Astrocyte (in vitro differentiated cells and primary cell): Measurements from ENCODE around the gene PRM3. TPM values are rescaled to one million over a fixed set of nuclear protein-coding genes. Genes with fewer than 3 reads are reported as not detected.

Experiments
- DNase-seq: peaks from one replicate; pipeline ENCODE4 v3.0.0-alpha.2; 2010; ENCODE audit warnings: low read depth
- FAIRE-seq: peaks from 2 replicates; lab custom pipeline; 2011; peaks lifted over from hg19 to GRCh38; lab: Jason Lieb, UNC
- H2AFZ ChIP-seq: 2 replicates; pipeline ENCODE4 v1.6.0; 2012; ENCODE audit warnings: low read depth, low read length, inconsistent platforms
- H3K27ac ChIP-seq: 2 replicates; pipeline ENCODE4 v1.5.1; 2011; ENCODE audit warnings: low read depth, low read length, inconsistent platforms
- H3K27me3 ChIP-seq: 2 replicates; pipeline ENCODE4 v1.6.0; 2011; ENCODE audit warnings: low read length, inconsistent platforms; ENCODE audit not compliant: insufficient read depth
- H3K36me3 ChIP-seq: 2 replicates; pipeline ENCODE4 v1.5.1; 2011; ENCODE audit warnings: low read length, inconsistent platforms; ENCODE audit not compliant: insufficient read depth
- H3K4me1 ChIP-seq: 2 replicates; pipeline ENCODE4 v1.5.1; 2011; ENCODE audit warnings: low read length, inconsistent platforms; ENCODE audit not compliant: insufficient read depth
- H3K4me2 ChIP-seq: 2 replicates; pipeline ENCODE4 v1.6.0; 2012; ENCODE audit warnings: low read length, inconsistent platforms
- H3K4me3 ChIP-seq: 2 replicates; pipeline ENCODE4 v1.5.1; 2011; ENCODE audit warnings: low read depth, mild to moderate bottlenecking, low read length, inconsistent platforms; ENCODE audit not compliant: insufficient read depth
- H3K79me2 ChIP-seq: 2 replicates; pipeline ENCODE4 v1.6.0; 2012; ENCODE audit warnings: mild to moderate bottlenecking, low read length, inconsistent platforms; ENCODE audit not compliant: insufficient read depth
- H3K9ac ChIP-seq: 2 replicates; pipeline ENCODE4 v1.6.0; 2012; ENCODE audit warnings: mild to moderate bottlenecking, low read length, inconsistent platforms
- H3K9me3 ChIP-seq: 2 replicates; pipeline ENCODE4 v1.5.1; 2012; ENCODE audit warnings: low read depth, mild to moderate bottlenecking, low read length, inconsistent platforms; ENCODE audit not compliant: insufficient read depth
- H4K20me1 ChIP-seq: 2 replicates; pipeline ENCODE4 v1.6.0; 2012; ENCODE audit warnings: low read length, inconsistent platforms; ENCODE audit not compliant: insufficient read depth
- H3K27ac Mint-ChIP-seq: one replicate; pipeline ENCODE4 v1.8.0; 2021; ENCODE audit warnings: mild to moderate bottlenecking, mixed read lengths; ENCODE audit not compliant: unreplicated experiment
- H3K27me3 Mint-ChIP-seq: one replicate; pipeline ENCODE4 v1.8.0; 2021; ENCODE audit warnings: low read depth, mixed read lengths; ENCODE audit not compliant: unreplicated experiment
- H3K36me3 Mint-ChIP-seq: one replicate; pipeline ENCODE4 v1.8.0; 2021; ENCODE audit warnings: low read depth, mixed read lengths; ENCODE audit not compliant: unreplicated experiment
- H3K4me1 Mint-ChIP-seq: one replicate; pipeline ENCODE4 v1.8.0; 2021; ENCODE audit warnings: low read depth, mixed read lengths; ENCODE audit not compliant: unreplicated experiment
- H3K4me3 Mint-ChIP-seq: one replicate; pipeline ENCODE4 v1.8.0; 2021; ENCODE audit warnings: mild to moderate bottlenecking, moderate library complexity, mixed read lengths; ENCODE audit not compliant: unreplicated experiment
- H3K9me3 Mint-ChIP-seq: one replicate; pipeline ENCODE4 v1.8.0; 2021; ENCODE audit warnings: mild to moderate bottlenecking, mixed read lengths; ENCODE audit not compliant: unreplicated experiment
- CTCF ChIP-seq: IDR thresholded peaks from 2 replicates; pipeline ENCODE4 v1.5.1; 2011; ENCODE audit warnings: low read depth, mild to moderate bottlenecking, inconsistent platforms, low read length, moderate library complexity; ENCODE audit not compliant: insufficient read depth
- EZH2 ChIP-seq: IDR thresholded peaks from 2 replicates; pipeline ENCODE4 v1.6.1; 2012; ENCODE audit warnings: mild to moderate bottlenecking, low read length, inconsistent platforms; ENCODE audit not compliant: insufficient read depth
- total RNA-seq: library from RNA; stranded (reverse); gene quantifications from 2 replicates; pipeline ENCODE4 v1.2.1, GENCODE V29; 2021

The PRM3 gene
- total RNA-seq, 1 donor from 2014 or later, result not detected

DNA sequence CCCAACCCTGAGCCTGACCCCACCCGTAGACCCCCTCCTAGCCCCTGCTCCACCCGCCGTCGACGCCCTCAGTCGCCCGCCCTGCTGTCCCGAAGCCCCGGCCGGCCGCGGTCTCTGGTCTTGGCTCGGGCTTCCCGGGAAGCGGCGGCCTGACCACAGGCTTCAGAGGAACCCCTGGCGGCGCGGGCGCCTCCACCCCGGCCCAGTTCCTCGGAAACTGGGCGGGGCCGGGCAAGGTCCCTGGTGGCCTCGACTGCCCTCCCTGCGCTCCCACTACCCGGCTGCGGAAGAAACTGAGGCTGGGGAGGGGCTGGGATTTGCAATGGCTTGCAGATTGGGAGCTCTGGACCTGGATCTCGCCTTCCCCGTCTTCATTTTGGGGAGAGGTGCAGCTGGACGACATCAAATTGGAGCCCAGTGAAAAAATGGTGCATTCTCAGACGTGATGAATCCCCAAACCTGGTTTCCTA is 16.7 kb downstream of the PRM3 start:
- peaks cover 2% of the 10 kb centered on the region for H3K36me3 Mint-ChIP-seq
- Histone ChIP-seq H3K9me3 (no peaks in the 10 kb centered on the region), H4K20me1 (peaks cover 35% of the 10 kb centered on the region), H3K9ac (peak overlapping the region; percentile 95), H3K27ac (peak overlapping the region; percentile 95), H3K4me3 (peak overlapping the region; percentile 88), H3K27me3 (no peaks in the 10 kb centered on the region), H3K79me2 (peaks cover 29% of the 10 kb centered on the region), H3K4me2 (peak overlapping the region; percentile 89), H3K4me1 (peaks cover 38% of the 10 kb centered on the region), H3K36me3 (no peaks in the 10 kb centered on the region), H2AFZ (peak overlapping the region; percentile 80)
- DNase-seq (peak; percentile 36), FAIRE-seq (no peak)
- peak overlapping the region; percentile 89 for H3K4me3 Mint-ChIP-seq
- peak overlapping the region; percentile 96 for H3K27ac Mint-ChIP-seq
- no peak for TF ChIP-seq EZH2
- no peaks in the 10 kb centered on the region for H3K9me3 Mint-ChIP-seq
- H3K27me3 Mint-ChIP-seq, result peaks cover 21% of the 10 kb centered on the region
- H3K4me1 Mint-ChIP-seq, result peaks cover 25% of the 10 kb centered on the region

- Mint-ChIP-seq H3K27me3 (peaks cover 20% of the 10 kb centered on the region), H3K36me3 (peaks cover 2% of the 10 kb centered on the region), H3K9me3 (no peaks in the 10 kb centered on the region), H3K27ac (peak within 1 kb of the TSS; percentile 96), H3K4me3 (peak within 1 kb of the TSS; percentile 89), H3K4me1 (peaks cover 25% of the 10 kb centered on the region)
- peak within 1 kb of the TSS; percentile 80 for H2AFZ ChIP-seq
- peak within 1 kb of the TSS; percentile 89 for H3K4me2 ChIP-seq
- H3K79me2 ChIP-seq, result peaks cover 29% of the 10 kb centered on the region
- H4K20me1 ChIP-seq, result peaks cover 42% of the 10 kb centered on the region
- TF ChIP-seq EZH2 (no peak), CTCF (peak; percentile 36)
- H3K27ac ChIP-seq, result peak within 1 kb of the TSS; percentile 95
- no peaks in the 10 kb centered on the region for H3K9me3 ChIP-seq
- DNase-seq (peak; percentile 49), FAIRE-seq (no peak)
- H3K4me3 ChIP-seq, result peak within 1 kb of the TSS; percentile 88
- H3K36me3 ChIP-seq, result no peaks in the 10 kb centered on the region
- peak within 1 kb of the TSS; percentile 95 for H3K9ac ChIP-seq
- peaks cover 40% of the 10 kb centered on the region for H3K4me1 ChIP-seq
- H3K27me3 ChIP-seq, result no peaks in the 10 kb centered on the region
These were observed 17.4 kb downstream of the PRM3 start, which contains the start of gene SOCS1 for GRCh38 chr16:11255737-11256660. SOCS1 (minus strand) TSS chr16:11256204; CDS start chr16:11255478, 726 bp downstream.

DNA sequence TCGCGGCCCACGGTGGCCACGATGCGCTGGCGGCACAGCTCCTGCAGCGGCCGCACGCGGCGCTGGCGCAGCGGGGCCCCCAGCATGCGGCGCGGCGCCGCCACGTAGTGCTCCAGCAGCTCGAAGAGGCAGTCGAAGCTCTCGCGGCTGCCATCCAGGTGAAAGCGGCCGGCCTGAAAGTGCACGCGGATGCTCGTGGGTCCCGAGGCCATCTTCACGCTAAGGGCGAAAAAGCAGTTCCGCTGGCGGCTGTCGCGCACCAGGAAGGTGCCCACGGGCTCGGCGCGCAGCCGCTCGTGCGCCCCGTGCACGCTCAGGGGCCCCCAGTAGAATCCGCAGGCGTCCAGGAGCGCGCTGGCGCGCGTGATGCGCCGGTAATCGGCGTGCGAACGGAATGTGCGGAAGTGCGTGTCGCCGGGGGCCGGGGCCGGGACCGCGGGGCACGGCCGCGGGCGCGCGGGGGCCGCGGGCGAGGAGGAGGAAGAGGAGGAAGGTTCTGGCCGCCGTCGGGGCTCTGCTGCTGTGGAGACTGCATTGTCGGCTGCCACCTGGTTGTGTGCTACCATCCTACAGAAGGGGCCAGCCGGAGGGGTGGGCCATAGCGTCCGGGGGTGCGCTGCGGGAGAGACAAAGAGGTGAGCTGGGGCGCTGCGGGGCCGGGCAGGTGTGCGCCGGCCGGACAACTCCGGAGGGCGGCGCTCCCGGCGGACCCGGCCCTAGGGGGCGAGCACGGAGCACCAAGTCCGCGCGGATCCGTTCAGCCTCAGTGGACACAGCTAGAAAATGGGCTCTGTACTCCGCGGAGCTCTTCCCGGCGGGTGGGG is 18.3 kb downstream of the PRM3 start:
- DNase-seq (peak; percentile 56), FAIRE-seq (no peak)
- peak overlapping the region; percentile 30 for H2AFZ ChIP-seq
- no peaks in the 10 kb centered on the region for H3K36me3 ChIP-seq
- TF ChIP-seq CTCF (no peak), EZH2 (no peak)
- peak overlapping the region; percentile 95 for H3K9ac ChIP-seq
- peaks cover 47% of the 10 kb centered on the region for H4K20me1 ChIP-seq
- peaks cover 40% of the 10 kb centered on the region for H3K4me1 ChIP-seq
- H3K27me3 ChIP-seq, result no peaks in the 10 kb centered on the region
- H3K36me3 Mint-ChIP-seq, result peaks cover 2% of the 10 kb centered on the region
- no peak overlapping the region for H3K27ac Mint-ChIP-seq
- peaks cover 29% of the 10 kb centered on the region for H3K79me2 ChIP-seq
- H3K27ac ChIP-seq, result peak overlapping the region; percentile 79
- H3K4me1 Mint-ChIP-seq, result peaks cover 25% of the 10 kb centered on the region
- H3K4me3 ChIP-seq, result peak overlapping the region; percentile 62
- H3K9me3 ChIP-seq, result no peaks in the 10 kb centered on the region
- peaks cover 13% of the 10 kb centered on the region for H3K27me3 Mint-ChIP-seq
- peak overlapping the region; percentile 86 for H3K4me3 Mint-ChIP-seq
- peak overlapping the region; percentile 89 for H3K4me2 ChIP-seq
- H3K9me3 Mint-ChIP-seq, result no peaks in the 10 kb centered on the region
